Upper lobe of right lung (tissue), 1 donor: ENCODE results near the gene OLFM3. TPM values are rescaled to one million over a fixed set of nuclear protein-coding genes. Genes with fewer than 3 reads are reported as not detected.

Source experiments
- ATAC-seq: fragments of 200-7000 bp; cut with Tn5 transposase; one replicate; pipeline ENCODE4 v1.9.1; 2020; ENCODE audit warnings: mild to moderate bottlenecking, moderate library complexity
- DNase-seq: peaks from one replicate; pipeline ENCODE4 v3.0.0-alpha.2; 2020
- H3K27ac ChIP-seq: fragments of 200-600 bp; one replicate; pipeline ENCODE4 v1.8.0; 2022
- H3K27me3 ChIP-seq: fragments of 200-600 bp; one replicate; pipeline ENCODE4 v1.8.0; 2022; ENCODE audit warnings: mild to moderate bottlenecking
- H3K36me3 ChIP-seq: fragments of 200-600 bp; one replicate; pipeline ENCODE4 v1.8.0; 2022
- H3K4me1 ChIP-seq: fragments of 200-600 bp; one replicate; pipeline ENCODE4 v1.8.0; 2022
- H3K4me3 ChIP-seq: fragments of 200-600 bp; one replicate; pipeline ENCODE4 v1.8.0; 2022; ENCODE audit warnings: mild to moderate bottlenecking
- H3K9me3 ChIP-seq: fragments of 200-600 bp; one replicate; pipeline ENCODE4 v1.8.0; 2022
- intact Hi-C: fragments of 100-400 bp; cut with DNase I; formaldehyde crosslinking; loops from one replicate; pipeline ENCODE4 v1.11.0; 2022
- total RNA-seq: library from RNA; stranded (reverse); fragmentation: NEBNext Ultra II Directional; extraction: Animal tissue kit (Norgen Biotek cat#: 25700); gene quantifications from one replicate; pipeline ENCODE4 v1.2.1, GENCODE V29; 2021
- TF ChIP-seq, protein P1 (sequence below): fragments of 200-600 bp; IDR thresholded peaks from one replicate; pipeline ENCODE4 v1.8.0; 2022; ENCODE audit warnings: antibody characterized with exemption
- donor health status: DM: no; HTN: yes; CAD: no; lungs with severe emphysema.

The OLFM3 gene
- total RNA-seq, 1 donor from 2014 or later = not detected

DNA sequence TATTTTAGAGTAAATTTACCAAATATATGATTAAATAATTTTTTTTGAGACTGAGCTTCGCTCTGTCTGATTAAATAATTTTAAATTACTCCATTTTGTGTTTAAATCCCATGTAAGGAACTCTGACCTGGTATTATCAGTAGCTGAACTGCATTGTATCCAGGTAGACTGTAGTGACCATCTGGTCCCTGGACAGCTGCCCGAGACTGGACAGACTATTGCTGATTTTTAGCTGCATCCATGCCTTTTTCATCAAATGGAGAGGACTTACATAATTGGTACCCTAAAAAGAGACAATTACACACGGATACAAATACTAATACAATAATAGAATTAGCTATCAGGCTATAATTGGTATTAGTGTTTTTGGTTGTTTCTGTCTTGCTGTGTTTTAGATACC, 20.6 kb downstream of the OLFM3 start:
- H3K27ac ChIP-seq = no peak overlapping the region
- TF ChIP-seq, protein P1, sequence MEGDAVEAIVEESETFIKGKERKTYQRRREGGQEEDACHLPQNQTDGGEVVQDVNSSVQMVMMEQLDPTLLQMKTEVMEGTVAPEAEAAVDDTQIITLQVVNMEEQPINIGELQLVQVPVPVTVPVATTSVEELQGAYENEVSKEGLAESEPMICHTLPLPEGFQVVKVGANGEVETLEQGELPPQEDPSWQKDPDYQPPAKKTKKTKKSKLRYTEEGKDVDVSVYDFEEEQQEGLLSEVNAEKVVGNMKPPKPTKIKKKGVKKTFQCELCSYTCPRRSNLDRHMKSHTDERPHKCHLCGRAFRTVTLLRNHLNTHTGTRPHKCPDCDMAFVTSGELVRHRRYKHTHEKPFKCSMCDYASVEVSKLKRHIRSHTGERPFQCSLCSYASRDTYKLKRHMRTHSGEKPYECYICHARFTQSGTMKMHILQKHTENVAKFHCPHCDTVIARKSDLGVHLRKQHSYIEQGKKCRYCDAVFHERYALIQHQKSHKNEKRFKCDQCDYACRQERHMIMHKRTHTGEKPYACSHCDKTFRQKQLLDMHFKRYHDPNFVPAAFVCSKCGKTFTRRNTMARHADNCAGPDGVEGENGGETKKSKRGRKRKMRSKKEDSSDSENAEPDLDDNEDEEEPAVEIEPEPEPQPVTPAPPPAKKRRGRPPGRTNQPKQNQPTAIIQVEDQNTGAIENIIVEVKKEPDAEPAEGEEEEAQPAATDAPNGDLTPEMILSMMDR = no peak
- H3K9me3 ChIP-seq = no peaks in the 10 kb centered on the region
- no peak overlapping the region for H3K4me3 ChIP-seq
- intact Hi-C loops = no loop called here
- no peak for DNase-seq
- H3K36me3 ChIP-seq = no peaks in the 10 kb centered on the region
- H3K4me1 ChIP-seq = no peaks in the 10 kb centered on the region
- ATAC-seq = no peak
- no peaks in the 10 kb centered on the region for H3K27me3 ChIP-seq

DNA sequence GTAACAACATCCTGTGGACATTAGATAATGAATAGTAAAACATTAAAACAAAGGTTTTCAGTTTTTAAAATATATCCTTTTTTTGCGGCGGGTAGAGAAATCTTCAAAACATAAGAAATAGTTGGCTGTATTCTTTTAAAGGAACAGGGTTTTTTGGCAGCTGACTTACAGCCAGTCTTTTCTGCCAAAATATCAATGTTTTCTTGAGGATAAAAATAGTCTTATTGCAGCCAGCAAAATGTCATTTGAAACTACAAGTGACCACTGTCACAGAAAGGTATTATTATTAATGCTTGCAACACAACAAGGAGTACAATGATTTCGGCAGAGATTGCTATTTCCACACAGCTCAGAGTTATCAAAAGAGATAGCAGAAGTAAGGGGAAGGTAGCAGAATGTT, 21.4 kb downstream of the OLFM3 start:
- Histone ChIP-seq H3K9me3 (no peaks in the 10 kb centered on the region), H3K27me3 (no peaks in the 10 kb centered on the region), H3K4me1 (no peaks in the 10 kb centered on the region), H3K27ac (no peak overlapping the region), H3K4me3 (no peak overlapping the region), H3K36me3 (no peaks in the 10 kb centered on the region)
- ATAC-seq = no peak
- TF ChIP-seq, protein P1 = no peak
- intact Hi-C loops = no loop called here
- no peak for DNase-seq

DNA sequence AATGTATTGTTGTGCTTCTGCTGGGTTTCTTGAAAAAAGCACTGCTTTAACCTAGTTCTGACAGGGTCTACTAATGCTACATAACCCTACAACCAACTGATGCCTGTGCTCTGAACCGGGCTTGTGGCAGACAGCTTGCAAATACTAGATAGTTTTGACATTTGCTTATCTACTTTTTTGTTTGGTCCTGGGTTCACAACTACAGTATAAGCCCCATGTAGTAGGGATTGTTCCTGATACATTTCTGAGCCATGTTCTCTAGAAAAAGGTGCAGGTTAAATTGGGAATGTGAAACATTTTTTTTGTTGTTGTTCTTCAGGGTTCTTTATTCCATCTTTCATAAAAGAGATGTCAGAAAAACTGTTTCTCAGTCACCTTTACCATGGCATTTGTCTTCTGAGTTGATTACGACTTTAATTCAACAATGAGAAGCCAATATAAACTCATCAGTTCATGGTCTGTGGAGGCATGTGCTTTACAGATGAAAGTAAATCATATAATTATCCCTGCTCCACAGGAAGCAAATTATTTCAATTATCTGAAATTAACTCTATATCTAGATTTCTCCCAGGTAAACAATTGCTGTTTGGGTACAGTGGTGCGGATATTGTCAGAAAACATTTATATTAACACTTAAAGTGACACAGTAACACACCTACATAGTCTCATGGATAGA, 22.0 kb downstream of the OLFM3 start:
- H3K4me3 ChIP-seq = no peak overlapping the region
- H3K36me3 ChIP-seq = no peaks in the 10 kb centered on the region
- no peak for ATAC-seq
- no peaks in the 10 kb centered on the region for H3K4me1 ChIP-seq
- H3K27me3 ChIP-seq = no peaks in the 10 kb centered on the region
- H3K9me3 ChIP-seq = no peaks in the 10 kb centered on the region
- H3K27ac ChIP-seq = no peak overlapping the region
- TF ChIP-seq, protein P1 = no peak
- intact Hi-C loops = no loop called here
- no peak for DNase-seq

DNA sequence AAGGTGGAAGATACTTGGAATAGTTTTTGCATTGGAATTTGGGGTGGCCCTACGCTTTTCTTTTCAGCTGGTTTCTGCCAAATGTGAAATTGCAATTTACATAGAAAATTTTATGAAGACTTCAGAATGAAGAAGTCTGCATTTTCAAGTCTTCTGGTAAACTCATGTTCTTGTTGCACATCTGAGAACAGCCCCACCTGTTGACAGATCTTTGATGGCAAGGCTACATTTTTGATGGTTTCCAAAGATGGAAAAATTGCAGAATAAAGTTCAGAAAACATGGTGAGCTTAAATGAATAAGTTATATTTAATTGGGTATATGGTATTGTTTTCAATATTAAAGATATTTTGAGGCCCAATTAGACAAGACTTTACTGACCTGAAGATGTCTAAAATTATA, 25.4 kb downstream of the OLFM3 start:
- intact Hi-C loops = no loop called here
- no peak overlapping the region for H3K4me3 ChIP-seq
- H3K27ac ChIP-seq = no peak overlapping the region
- H3K4me1 ChIP-seq = no peaks in the 10 kb centered on the region
- DNase-seq (no peak), ATAC-seq (no peak)
- H3K9me3 ChIP-seq = no peaks in the 10 kb centered on the region
- TF ChIP-seq, protein P1 = no peak
- H3K36me3 ChIP-seq = no peaks in the 10 kb centered on the region
- H3K27me3 ChIP-seq = no peaks in the 10 kb centered on the region

DNA sequence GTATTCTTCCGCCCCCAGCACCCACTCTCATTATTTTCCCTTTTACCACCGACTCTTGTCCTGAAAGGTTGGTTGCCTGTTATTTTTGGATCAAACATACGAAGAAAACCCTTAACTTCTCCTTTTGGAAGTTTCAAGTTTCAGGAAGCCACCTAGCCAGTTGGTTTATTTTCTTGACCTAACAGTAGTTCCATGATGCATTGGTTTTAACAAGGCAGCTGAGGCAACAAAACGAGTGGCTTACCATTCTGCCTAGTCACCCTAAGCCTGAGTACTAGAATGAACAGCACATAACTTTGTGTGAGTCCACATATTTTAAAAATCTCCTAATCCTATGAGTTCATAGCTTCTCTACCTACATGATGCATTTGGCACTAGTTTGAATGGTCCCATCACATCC, 28.9 kb downstream of the OLFM3 start:
- DNase-seq (no peak), ATAC-seq (no peak)
- Histone ChIP-seq H3K4me1 (no peaks in the 10 kb centered on the region), H3K27ac (no peak overlapping the region), H3K4me3 (no peak overlapping the region), H3K9me3 (no peaks in the 10 kb centered on the region), H3K36me3 (no peaks in the 10 kb centered on the region), H3K27me3 (no peaks in the 10 kb centered on the region)
- intact Hi-C loops = no loop called here
- TF ChIP-seq, protein P1 = no peak

DNA sequence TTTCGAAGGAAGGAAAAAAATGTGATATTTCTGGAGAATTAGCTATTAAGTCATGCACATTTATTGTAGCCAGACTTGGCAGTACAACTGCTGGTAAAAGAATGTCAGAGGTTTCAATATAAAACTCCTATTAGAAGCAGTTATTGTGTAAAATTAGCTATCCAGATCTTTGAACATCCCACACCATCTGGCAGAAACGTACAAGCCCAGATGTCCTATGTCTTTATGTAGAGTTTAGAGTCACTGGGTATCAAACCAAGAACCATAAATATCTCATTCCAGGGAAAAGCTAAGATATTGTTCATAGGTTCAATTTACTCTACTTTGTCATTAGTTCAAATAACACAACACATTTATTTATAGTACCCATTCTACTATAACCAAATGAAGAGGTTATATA, 31.4 kb downstream of the OLFM3 start:
- TF ChIP-seq, protein P1 = no peak
- H3K9me3 ChIP-seq = no peaks in the 10 kb centered on the region
- H3K4me1 ChIP-seq = no peaks in the 10 kb centered on the region
- no peak overlapping the region for H3K4me3 ChIP-seq
- DNase-seq = no peak
- no peaks in the 10 kb centered on the region for H3K27me3 ChIP-seq
- H3K27ac ChIP-seq = no peak overlapping the region
- intact Hi-C loops = no loop called here
- no peaks in the 10 kb centered on the region for H3K36me3 ChIP-seq
- ATAC-seq = no peak
